Fibroblast of the aortic adventitia (primary cell): ENCODE data around the gene SLC6A4. TPM values are rescaled to one million over a fixed set of nuclear protein-coding genes. Genes with fewer than 3 reads are reported as not detected.

ENCODE experiments used
- DNase-seq: peaks from one replicate; pipeline ENCODE4 v3.0.0-alpha.2; 2010; ENCODE audit warnings: low read depth
- H3K4me3 ChIP-seq: 2 replicates; pipeline ENCODE4 v1.5.1; 2011; ENCODE audit warnings: low read depth, mild to moderate bottlenecking, control low read depth, low read length, moderate library complexity
- CTCF ChIP-seq: IDR thresholded peaks from 2 replicates; pipeline ENCODE4 v1.5.1; 2011; ENCODE audit warnings: mild to moderate bottlenecking, low read length, control low read depth, inconsistent platforms; ENCODE audit not compliant: insufficient read depth
- total RNA-seq: library from RNA; depleted of rRNA; stranded (reverse); fragments of >200 nt; gene quantifications from 2 replicates; pipeline ENCODE4 v1.2.3, GENCODE V29; 2012; ENCODE audit warnings: low replicate concordance

SLC6A4 gene
- total RNA-seq, 1 donor, result 23.8 TPM

DNA sequence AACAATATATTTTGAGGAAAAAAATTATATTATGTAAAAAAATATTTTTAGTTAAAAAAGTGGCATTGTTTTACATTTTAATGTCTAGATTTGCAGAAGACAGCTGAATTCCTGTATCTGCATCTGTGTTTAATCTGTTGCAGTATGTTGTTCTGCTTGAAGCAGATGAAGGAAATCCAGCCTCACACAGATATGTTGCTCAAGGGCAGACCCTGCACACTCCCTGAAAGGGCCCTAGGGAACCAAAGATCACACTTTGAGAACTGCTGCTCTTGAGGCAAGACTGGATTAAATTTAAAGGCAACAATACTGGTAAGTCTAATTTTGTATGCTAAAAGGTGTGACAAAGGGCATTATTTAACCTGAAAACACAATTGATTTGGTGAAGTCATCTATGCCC lies 16.4 kb upstream of the SLC6A4 start:
- TF ChIP-seq CTCF, result no peak
- no peak overlapping the region for H3K4me3 ChIP-seq
- peak; percentile 25 for DNase-seq

- no peak for DNase-seq
- H3K4me3 ChIP-seq, result no peak overlapping the region
- TF ChIP-seq CTCF, result no peak
Observed at GRCh38 chr17:30249460-30249859, 14.0 kb upstream of the SLC6A4 start.

GRCh38 chr17:30248786-30249185 lies 13.3 kb upstream of the SLC6A4 start:
- no peak for TF ChIP-seq CTCF
- DNase-seq, result peak; percentile 35
- H3K4me3 ChIP-seq, result no peak overlapping the region

GRCh38 chr17:30246460-30246859 lies 11.0 kb upstream of the SLC6A4 start:
- H3K4me3 ChIP-seq, result no peak overlapping the region
- DNase-seq, result no peak
- no peak for TF ChIP-seq CTCF

DNA sequence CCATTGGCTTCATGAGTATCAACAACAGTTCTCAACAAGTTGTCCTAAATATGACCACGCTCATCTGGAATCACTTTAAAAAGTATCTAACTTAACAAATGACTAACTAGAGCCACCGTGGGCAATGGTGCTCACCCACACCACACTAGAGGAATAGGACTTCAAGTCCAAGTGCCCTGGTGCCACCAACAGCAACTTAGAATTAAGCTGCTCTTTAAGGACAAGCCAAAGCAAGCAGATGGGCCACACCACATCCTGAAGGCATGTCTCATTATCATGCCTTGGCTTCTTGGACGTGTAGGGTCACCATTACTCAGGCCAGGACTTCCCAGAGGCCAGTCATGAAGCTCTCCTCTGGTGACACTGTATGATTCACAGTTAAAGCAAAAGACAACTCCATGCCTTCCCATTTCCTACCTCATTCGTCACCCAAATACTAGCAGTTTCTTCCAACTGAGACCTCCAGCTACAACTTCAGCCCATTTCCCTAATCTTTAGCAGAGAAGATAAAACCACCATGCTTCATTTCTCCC lies 9.4 kb upstream of the SLC6A4 start:
- H3K4me3 ChIP-seq, result no peak overlapping the region
- peak; percentile 53 for DNase-seq
- no peak for TF ChIP-seq CTCF

GRCh38 chr17:30243568-30243967 lies 8.1 kb upstream of the SLC6A4 start:
- TF ChIP-seq CTCF, result no peak
- no peak for DNase-seq
- no peak overlapping the region for H3K4me3 ChIP-seq

DNA sequence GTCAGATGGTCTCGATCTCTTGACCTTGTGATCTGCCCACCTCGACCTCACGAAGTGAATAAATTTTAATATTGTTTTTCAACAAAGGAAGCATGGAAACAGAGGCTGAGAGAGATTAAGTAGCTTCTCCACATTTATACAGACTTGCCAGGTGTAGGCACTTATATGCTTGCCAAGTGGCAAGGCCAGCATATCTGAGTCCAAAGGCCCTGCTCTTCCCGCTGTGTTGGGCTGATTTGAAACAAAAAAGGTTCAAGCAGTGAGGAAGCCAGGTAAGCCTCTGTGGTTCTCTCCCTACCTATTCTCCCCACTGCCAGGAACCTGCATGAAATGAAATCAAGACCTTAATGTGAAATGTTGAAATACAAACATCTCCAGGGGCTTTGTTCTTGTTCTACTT lies 7.5 kb upstream of the SLC6A4 start:
- DNase-seq, result no peak
- TF ChIP-seq CTCF, result no peak
- H3K4me3 ChIP-seq, result no peak overlapping the region
